ENCODE results near the gene STXBP6.

Gene STXBP6

DNA sequence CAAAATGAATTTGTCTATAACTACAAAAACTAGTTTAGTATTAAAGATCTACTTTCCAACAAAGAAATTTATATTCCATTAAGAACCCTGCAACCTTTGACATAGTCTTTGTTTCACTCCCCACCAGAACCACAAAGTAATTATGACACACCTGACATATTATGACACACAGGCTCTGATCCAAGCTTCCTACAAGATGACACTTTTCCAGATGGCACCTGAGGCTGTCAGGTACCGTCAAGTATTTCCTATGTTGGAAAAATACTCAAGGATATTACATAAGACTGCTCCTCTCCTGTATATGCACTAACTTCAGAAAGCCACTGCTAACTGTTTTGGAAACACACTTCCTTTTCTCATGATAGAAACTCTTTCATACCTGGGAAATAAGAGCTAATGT, 38.9 kb downstream of the STXBP6 start:
- no peak for DNase-seq

GRCh38 chr14:25010471-25010870, 39.5 kb downstream of the STXBP6 start:
- DNase-seq = no peak

- no peak for DNase-seq
Observed at GRCh38 chr14:25009891-25010290, 40.1 kb downstream of the STXBP6 start.

DNA sequence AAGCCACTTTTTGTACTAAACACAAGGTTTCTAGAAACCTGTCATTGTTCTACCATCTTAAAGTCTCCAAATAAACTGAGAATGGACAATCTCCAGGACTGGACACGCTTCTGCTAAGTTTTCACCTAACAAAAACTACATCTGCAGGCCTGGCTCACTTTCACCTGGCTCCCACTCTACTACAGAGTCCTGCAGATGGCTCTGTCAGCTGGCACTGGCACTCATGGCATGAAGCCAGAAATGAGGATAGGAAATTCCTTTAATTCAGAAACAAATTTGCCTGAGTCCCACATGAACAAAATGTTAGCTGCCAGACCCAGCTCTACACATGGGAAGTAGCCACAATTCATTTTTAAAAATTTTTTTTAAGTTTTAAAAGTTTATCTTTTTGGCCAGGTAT, 42.1 kb downstream of the STXBP6 start:
- no peak for DNase-seq

- peak; percentile 22 for DNase-seq
Observed at GRCh38 chr14:25006961-25007795, 42.8 kb downstream of the STXBP6 start.

GRCh38 chr14:25006031-25006430, 43.9 kb downstream of the STXBP6 start:
- DNase-seq = no peak

DNA sequence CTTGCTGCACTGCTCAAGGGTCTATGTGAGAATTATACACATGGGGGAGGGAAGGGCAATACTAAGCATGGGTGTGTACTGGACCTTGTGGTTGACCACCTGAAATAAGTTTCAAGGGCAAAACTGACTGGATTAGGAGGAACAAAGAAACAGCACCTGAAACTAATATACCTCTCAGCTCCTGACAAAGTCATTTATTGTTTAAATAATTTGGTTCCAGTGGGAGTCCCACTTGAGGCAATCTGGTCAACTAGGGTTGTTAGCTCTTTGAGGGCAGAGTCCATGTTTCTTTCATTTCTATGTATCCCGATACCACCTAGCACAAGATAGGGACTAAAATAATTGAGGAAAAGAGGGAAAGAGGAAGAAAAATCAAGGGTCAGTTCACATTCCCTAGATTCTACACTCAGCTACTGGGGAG, 45.5 kb downstream of the STXBP6 start:
- DNase-seq = no peak

DNA sequence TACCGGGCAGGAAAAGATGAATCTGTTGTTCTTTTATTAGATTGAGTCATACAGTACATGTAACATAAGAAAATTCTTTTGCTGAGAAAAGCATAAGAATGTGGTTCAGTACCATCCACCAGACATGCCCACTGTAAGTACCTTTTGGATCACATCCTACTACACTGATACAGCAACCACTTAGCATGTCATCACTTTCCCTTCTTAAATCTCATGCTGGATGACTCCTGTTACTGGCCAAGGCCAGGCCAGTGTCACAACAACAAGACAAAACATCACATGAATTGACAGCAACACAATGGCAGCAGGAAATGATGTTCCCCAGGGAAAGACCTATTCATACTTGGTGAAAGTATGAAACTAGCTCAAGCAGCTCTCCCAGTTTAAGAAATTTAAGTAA, 46.4 kb downstream of the STXBP6 start:
- no peak for DNase-seq

GRCh38 chr14:25001601-25002000, 48.3 kb downstream of the STXBP6 start:
- DNase-seq = no peak

DNA sequence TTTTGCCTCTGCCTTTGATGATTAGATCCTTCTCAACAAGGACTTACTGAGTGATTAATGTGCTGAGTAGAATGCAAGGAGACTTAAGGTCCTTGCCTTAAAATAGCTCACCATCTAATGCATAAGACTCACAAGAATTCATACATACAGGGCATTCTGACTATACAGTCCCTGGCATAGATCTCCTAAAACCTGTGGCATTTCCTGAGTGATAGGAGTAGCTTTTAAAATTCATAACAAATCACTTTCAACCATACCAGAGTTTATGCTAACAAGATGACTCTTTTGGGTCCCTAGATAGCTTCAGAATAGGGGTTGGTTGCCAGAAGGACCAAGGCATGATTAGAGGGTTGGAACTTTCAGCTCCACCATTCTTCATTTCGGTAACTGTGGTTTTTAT, 48.8 kb downstream of the STXBP6 start:
- DNase-seq = no peak

- DNase-seq = no peak
Observed at GRCh38 chr14:24999157-24999556, 50.8 kb downstream of the STXBP6 start.

DNA sequence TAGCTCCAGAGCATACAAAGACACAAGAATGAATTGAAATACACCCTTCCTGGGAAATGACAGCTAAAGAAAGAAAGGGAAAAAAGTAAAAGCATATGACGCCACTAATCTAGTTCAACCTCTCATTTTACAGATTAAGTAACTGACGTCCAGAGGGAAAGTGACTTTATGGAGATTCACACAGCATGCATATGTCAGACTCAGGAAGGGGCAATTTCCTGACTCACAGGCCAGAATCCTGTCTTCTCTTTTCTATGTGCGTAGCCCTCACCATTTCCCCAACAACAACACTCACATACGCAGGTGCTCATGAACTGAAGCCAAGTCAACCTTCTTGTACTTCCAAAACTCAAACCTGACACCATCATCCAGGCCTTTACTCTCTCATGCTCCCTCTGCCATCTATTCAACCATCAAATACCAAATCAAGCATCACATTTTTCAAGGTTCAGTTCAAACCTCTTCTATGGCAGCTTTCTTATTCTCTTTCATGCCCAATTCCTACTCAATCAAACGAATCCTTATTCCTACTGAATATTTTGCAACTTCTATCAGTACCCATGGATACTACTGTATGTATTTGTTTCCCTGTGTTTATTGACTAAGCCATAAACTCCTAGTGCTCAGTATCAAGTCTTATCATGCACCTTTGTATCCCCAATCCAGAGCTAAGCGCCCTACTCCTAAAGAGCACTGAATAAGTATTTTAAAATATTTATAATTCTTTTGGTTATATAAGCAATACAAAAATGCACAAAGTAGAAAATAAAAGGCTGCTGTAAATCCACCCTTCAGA, 52.8 kb downstream of the STXBP6 start:
- no peak for DNase-seq

DNA sequence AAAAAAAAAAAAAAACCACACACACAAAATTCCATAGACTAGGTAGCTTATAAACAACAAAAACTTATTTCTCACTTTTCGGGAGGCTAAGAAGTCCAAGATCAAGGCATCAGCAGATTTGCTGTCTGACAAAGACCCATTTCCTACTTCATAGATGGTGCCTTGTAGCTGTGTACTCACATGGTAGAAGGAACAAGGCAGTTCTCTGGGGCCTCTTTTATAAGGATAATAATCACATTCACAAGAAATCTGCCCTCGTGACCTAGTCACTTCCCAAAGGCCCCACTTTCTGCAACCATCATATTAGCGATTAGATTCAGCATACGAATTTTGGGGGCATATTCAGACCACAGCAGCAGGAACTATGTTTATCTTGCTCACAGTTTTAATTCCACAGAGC, 54.9 kb downstream of the STXBP6 start:
- DNase-seq = no peak

GRCh38 chr14:24993631-24994030, 56.3 kb downstream of the STXBP6 start:
- peak; percentile 27 for DNase-seq

DNA sequence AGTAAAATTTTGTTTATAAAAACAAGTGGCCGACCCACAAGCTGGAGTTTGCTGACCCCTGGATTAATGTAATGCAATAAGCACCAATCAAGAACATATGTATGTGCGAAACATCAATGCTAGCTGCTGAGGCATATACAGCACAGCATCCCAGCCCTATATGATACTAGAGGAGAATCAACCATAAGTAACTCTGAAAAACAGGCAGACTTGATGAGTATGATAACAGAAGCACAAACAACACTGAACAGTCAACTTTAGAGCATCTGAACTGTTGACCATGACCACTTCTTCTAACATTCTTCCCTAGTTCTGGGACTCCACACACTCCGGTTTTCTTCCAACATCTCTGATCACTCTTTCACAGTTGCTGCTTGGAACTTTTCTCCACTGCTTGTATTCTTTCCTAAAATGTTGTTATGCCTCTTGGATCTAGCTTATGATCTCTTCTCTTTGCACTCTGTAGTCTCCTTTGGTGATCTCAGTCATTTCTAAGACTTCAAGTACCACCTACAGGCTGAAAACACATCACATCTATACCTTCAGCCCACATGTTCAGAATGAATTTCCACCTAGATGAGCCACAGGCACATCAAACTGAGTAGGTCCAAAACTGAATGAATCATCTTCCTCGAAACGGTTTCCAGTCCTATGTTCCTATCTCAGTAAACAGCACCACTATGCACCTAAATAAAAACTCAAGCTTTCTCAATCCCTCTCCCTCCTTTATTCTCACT, 57.2 kb downstream of the STXBP6 start:
- no peak for DNase-seq

GRCh38 chr14:24991821-24992220, 58.1 kb downstream of the STXBP6 start:
- no peak for DNase-seq

DNA sequence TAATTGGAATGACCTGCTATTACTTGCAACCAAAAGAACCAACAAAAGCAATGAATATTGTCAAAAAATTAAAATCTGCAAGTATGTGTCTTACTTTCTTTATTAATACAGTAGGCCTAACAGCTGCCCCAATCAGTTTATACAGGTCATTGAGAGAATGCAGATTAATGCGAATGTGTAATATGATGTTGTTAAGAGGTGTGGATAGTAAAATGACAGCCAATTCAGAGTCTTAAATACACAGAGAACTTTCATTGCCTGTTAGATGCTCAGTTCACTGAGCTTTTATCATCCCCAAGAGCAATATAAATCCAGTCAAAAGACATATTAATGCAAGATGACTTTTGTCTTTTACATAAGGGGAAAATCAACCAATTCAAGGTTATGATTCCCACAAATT, 58.7 kb downstream of the STXBP6 start:
- DNase-seq = no peak

- DNase-seq = no peak
Observed at GRCh38 chr14:24990773-24991172, 59.2 kb downstream of the STXBP6 start.

- DNase-seq = no peak
Observed at GRCh38 chr14:24990050-24990449, 59.9 kb downstream of the STXBP6 start.

- DNase-seq = no peak
Observed at GRCh38 chr14:24988760-24989159, 61.2 kb downstream of the STXBP6 start.

- DNase-seq = no peak
Observed at GRCh38 chr14:24986206-24986893, 63.6 kb downstream of the STXBP6 start.

- no peak for DNase-seq
Observed at GRCh38 chr14:24984846-24985589, 64.9 kb downstream of the STXBP6 start.

Data from NCI-H510A treated with DMSO at 0.1 percent for 48 hours (cell line).